HG02678 (cell line): ENCODE measurements around the gene PPARA.

Experiments
- ATAC-seq: cut with Tn5 transposase; IDR thresholded peaks from one replicate; pipeline ENCODE4 v1.9.1; 2021; ENCODE audit warnings: mild to moderate bottlenecking, moderate library complexity; ENCODE audit not compliant: unreplicated experiment

PPARA gene

DNA sequence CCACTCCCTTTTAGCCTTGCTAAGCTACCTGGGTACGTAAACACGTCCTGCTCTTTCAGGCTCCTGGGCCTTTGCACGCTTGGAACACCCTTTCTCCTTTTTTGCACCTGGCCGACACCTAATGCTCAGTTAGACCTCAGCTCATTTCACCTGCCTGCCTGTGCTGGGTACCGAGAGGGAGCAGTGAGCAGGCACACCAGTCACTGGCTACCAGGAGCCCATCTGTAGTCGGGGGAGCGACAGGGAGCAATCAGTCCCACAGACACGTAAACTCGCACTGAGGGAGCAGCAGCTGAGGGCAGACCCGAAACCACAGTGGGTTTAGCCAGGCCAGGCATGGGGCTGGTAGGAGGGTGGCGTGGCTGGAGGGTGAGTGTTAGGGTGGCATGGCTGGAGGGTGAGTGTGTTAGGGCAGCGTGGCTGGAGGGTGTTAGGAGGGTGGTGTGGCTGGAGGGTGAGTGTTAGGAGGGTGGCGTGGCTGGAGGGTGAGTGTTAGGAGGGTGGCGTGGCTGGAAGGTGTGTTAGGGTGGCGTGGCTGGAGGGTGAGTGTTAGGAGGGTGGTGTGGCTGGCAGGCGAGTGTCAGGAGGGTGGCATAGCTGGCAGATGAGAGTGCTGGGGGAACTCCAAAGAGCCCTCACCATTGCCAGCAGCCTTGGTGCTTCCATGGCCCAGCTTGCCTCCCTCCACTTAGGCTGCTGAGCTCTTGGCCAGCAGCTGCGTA is 140.0 kb downstream of the PPARA start:
- no peak for ATAC-seq

DNA sequence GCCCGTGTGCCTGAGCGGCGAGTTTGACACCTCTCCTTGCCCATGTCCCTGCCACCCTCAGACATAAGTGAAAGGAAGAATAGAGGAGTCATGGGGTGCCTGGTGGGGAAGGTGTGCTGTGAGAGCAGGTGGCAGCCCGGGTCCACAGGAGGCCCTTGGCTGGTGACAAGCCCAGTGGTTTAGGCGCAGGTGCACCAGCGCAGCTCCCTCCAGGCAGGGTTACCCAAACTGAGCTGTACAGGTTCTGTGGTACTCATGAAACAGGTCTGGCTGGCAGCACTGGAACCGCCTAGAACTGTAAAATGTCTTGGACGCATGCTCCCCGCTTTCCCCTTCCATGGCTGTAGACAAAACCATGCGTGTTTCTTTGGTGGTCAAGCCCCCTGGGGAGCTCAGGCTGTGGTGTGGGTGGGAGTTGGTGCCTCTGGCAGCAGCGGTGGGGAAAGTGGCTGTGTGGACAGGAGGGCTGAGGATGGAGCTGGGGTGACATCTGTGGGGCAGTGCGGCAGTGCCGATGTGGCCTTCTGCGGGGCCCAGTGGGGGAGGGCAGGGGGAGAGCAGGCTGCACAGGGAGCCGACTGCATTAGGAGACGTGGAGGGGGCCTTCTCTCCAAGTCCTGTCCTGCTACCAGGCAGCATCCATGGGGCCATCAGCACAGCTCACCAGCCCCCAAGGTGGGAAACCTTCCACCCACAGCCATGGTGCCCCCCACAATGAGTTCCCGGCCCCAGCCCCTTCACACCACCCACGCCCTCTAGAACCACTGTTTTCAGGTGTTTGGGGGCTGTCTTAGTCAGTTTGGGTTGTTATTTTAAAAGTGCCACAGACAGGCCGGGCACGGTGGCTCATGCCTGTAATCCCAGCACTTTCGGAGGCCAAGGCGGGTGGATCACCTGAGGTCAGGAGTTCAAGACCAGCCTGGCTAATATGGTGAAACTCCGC is 140.8 kb downstream of the PPARA start:
- ATAC-seq: no peak

DNA sequence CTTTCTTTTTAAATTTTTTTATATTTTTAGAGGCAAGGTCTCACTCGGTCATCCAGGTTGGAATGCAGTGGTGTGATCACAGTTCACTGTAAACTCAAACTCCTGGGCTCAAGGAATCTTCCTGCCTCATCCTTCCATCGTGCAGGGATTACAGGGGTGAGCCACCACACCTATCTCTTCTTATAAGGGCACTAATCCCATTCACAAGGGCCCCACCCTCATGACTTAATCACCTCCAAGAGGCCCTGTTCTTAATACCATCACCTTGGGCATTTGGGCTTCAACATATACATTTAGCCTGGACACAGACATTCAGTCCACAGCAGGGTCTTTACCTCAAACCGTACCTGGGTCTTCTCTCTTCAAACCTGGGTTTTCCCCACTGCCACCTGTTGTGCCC is 141.8 kb downstream of the PPARA start:
- ATAC-seq: no peak

DNA sequence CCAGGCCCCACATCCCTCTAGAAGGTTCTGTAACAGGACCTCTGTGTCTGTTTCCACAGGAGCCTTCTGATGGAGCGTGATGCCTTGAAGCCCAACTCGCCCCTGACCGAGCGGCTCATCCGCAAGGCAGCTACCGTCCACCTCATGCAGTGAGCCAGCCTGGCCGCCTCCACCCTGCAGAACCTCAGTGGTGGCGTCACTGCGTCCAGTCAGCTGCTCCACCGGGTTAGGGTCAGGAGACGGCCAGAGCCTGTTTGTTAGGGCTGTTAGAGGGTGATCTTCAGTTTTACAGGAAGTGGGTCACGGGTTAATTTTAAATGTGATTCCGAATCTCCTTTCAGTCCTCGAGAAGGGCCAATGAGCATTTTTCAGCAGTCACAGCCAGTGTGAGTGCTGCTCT is 142.4 kb downstream of the PPARA start:
- ATAC-seq: no peak
